Esophagus squamous epithelium (tissue), 5 donors: ENCODE data around the gene KIAA0319L. TPM values are rescaled to one million over a fixed set of nuclear protein-coding genes. Genes with fewer than 3 reads are reported as not detected.

Experiments
- DNase-seq: peaks from one replicate; lab custom pipeline; 2025; lab: John Stamatoyannopoulos, UW
- H3K27ac ChIP-seq, 4 donors: fragments of 200-600 bp; sonication (generic); one replicate each; pipeline ENCODE4 v1.5.1; 2016 to 2019; ENCODE audit warnings: mild to moderate bottlenecking in 1 of 4
- H3K27me3 ChIP-seq, 4 donors: fragments of 200-600 bp; sonication (generic); 1 replicate in 3 of 4; 2 replicates in 1 of 4; pipeline versions ENCODE4 v1.5.1 to v1.6.0; 2017 to 2021; ENCODE audit warnings: antibody characterized with exemption in 1 of 4
- H3K36me3 ChIP-seq, 3 donors: fragments of 200-600 bp; sonication (generic); one replicate each; pipeline ENCODE4 v1.5.1; 2016 to 2019
- H3K4me1 ChIP-seq, 3 donors: fragments of 200-600 bp; sonication (generic); one replicate each; pipeline ENCODE4 v1.5.1; 2017 to 2019
- H3K4me3 ChIP-seq, 4 donors: fragments of 200-600 bp; sonication (generic); 1 replicate in 3 of 4; 2 replicates in 1 of 4; pipeline ENCODE4 v1.5.1; 2016 to 2019; ENCODE audit warnings: mild to moderate bottlenecking in 2 of 4, moderate library complexity in 1 of 4
- H3K9me3 ChIP-seq, 3 donors: fragments of 200-600 bp; sonication (generic); one replicate each; pipeline ENCODE4 v1.5.1; 2016 to 2019
- POLR2A ChIP-seq, 4 donors: fragments of 450-650 bp; IDR thresholded peaks; one replicate each; pipeline ENCODE4 v1.6.1; 2017; ENCODE audit warnings: antibody characterized with exemption in 4 of 4, mild to moderate bottlenecking in 4 of 4, moderate library complexity in 3 of 4
- WGBS, 2 donors: methylation state at CpG; one replicate each; pipeline ENCODE4 v1.1.5; 2018; 5-methylcytosine and 5-hydroxymethylcytosine counted together
- intact Hi-C: fragments of 100-400 bp; cut with DNase I; formaldehyde crosslinking; loops from one replicate; pipeline ENCODE4 v1.15.0; 2022
- total RNA-seq, 4 donors: library from RNA; depleted of rRNA; stranded (reverse); fragments of >200 nt; gene quantifications; one replicate each; pipeline ENCODE4 v1.1.0, GENCODE V29; 2016
- TF ChIP-seq, protein P1 (sequence below), 6 experiments: fragments of 450-650 bp in 4 of 6; fragments of 200-600 bp in 2 of 6; sonication (generic) in 2 of 6; IDR thresholded peaks; one replicate each; pipeline ENCODE4 v1.5.1; 2016 to 2019; ENCODE audit warnings: antibody characterized with exemption in 6 of 6, mild to moderate bottlenecking in 4 of 6, moderate library complexity in 4 of 6
- donor health status: DM: yes; HTN: yes; CAD: no.

KIAA0319L gene
- total RNA-seq, 4 donors from 2014 or later, result 24.8 to 53.4 (median 28.4) TPM

GRCh38 chr1:35576061-35576765, 19.0 kb upstream of the KIAA0319L start:
- Histone ChIP-seq H3K4me1 (peaks cover 16 to 66% (median 19%) of the 10 kb centered on the region in 3 donors), H3K4me3 (peak overlapping the region in 2 of 4 donors; percentile 50 to 69), H3K27me3 (peaks cover 0 to 74% (median 2%) of the 10 kb centered on the region in 4 donors), H3K9me3 (no peaks in the 10 kb centered on the region), H3K27ac (no peak overlapping the region), H3K36me3 (no peaks in the 10 kb centered on the region)
- intact Hi-C loops, result loop anchor here (5.0 kb wide), 1 partner anchor 141 kb away; the partner anchor contains the start of gene C1orf216
- 60 to 73% methylated on average over 3 to 6 of the region's 10 CpGs for WGBS, 2 donors
- TF ChIP-seq POLR2A (IDR thresholded peaks at IDR 0.05), result no peak
- TF ChIP-seq, protein P1, sequence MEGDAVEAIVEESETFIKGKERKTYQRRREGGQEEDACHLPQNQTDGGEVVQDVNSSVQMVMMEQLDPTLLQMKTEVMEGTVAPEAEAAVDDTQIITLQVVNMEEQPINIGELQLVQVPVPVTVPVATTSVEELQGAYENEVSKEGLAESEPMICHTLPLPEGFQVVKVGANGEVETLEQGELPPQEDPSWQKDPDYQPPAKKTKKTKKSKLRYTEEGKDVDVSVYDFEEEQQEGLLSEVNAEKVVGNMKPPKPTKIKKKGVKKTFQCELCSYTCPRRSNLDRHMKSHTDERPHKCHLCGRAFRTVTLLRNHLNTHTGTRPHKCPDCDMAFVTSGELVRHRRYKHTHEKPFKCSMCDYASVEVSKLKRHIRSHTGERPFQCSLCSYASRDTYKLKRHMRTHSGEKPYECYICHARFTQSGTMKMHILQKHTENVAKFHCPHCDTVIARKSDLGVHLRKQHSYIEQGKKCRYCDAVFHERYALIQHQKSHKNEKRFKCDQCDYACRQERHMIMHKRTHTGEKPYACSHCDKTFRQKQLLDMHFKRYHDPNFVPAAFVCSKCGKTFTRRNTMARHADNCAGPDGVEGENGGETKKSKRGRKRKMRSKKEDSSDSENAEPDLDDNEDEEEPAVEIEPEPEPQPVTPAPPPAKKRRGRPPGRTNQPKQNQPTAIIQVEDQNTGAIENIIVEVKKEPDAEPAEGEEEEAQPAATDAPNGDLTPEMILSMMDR (IDR thresholded peaks at IDR 0.05), result no peak
- no peak for DNase-seq

DNA sequence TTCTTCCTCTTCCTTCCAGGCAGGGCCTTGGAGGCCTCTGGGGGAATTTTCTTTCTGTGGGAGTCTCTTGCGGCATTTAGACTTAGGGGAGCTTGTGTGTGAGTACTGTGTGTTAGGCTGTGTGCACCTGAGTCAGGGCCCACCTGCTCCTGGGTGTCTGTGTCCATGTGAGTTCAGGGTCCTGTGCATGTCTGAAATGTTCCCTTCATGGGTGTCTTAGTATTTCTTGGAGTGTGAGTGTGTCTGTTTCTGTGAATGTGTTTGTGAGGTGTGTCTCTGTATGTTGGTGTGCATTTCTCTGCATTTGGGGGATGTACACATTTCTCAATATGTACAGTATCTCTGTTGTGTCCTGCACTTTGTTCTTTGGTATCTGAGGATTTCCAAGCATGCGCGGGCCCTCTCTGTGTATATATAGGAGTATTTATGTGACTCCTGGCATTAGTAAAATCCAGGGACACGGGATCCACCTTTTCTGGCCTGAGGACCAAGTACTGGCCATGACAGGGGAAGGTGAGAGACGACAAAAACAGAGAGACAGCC, 18.3 kb upstream of the KIAA0319L start:
- Histone ChIP-seq H3K27ac (no peak overlapping the region), H3K9me3 (no peaks in the 10 kb centered on the region), H3K4me3 (no peak overlapping the region), H3K4me1 (peaks cover 16 to 66% (median 19%) of the 10 kb centered on the region in 3 donors), H3K36me3 (no peaks in the 10 kb centered on the region), H3K27me3 (peaks cover 0 to 81% (median 3%) of the 10 kb centered on the region in 4 donors)
- TF ChIP-seq POLR2A (IDR thresholded peaks at IDR 0.05), result no peak
- TF ChIP-seq, protein P1 (IDR thresholded peaks at IDR 0.05), result no peak
- whole genome bisulfite sequencing, 2 donors, result 60 to 79% methylated on average over 1 to 4 of the region's 5 CpGs
- intact Hi-C loops, result loop anchor here (5.0 kb wide), 1 partner anchor 142 kb away; the partner anchor contains the start of gene C1orf216
- no peak for DNase-seq

DNA sequence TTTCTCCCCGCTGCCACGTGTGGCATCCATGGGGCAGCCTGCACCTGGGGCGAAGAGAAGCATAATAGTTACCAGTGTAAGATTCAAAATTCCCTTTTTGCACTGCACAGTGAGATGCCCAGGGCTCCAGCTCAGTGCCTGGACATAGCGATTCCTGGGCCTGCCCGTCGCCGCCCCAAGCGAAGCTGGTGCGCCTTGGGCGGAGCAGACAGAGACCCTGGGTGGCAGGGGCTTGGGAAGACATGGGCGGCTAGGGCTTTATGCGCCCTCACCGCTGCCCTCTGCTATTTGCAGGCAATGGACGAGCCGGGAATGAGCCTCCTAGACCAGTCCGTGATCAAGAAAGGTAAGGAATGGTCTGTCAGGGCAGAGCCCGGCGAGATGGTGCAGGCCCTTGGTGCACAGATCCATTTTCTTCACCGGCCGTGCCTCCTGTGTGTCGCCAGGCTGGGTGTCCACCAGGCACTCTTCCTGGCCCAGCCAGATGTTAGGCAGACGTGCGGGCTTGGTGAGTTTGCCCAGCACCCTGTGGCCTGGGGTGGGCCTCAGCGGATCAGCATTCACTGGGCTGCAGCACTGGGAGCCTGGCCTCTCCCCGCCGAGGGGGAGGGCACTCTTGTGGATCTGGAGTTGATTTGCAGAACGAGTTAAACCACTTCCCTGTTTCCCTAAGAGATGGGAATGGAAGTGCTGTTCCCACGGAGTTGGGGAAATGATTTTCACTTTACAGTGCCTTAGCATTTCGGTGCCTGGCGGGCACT, 17.6 kb upstream of the KIAA0319L start:
- Histone ChIP-seq H3K36me3 (no peaks in the 10 kb centered on the region), H3K9me3 (no peaks in the 10 kb centered on the region), H3K4me1 (peaks cover 16 to 66% (median 19%) of the 10 kb centered on the region in 3 donors), H3K27ac (no peak overlapping the region), H3K4me3 (no peak overlapping the region), H3K27me3 (peaks cover 0 to 87% (median 3%) of the 10 kb centered on the region in 4 donors)
- no peak for TF ChIP-seq POLR2A (IDR thresholded peaks at IDR 0.05)
- TF ChIP-seq, protein P1 (IDR thresholded peaks at IDR 0.05), result no peak
- no peak for DNase-seq
- 50 to 64% methylated on average over 4 to 8 of the region's 30 CpGs for WGBS, 2 donors
- intact Hi-C loops, result loop anchor here (5.0 kb wide), 1 partner anchor 142 kb away; the partner anchor contains the start of gene C1orf216

DNA sequence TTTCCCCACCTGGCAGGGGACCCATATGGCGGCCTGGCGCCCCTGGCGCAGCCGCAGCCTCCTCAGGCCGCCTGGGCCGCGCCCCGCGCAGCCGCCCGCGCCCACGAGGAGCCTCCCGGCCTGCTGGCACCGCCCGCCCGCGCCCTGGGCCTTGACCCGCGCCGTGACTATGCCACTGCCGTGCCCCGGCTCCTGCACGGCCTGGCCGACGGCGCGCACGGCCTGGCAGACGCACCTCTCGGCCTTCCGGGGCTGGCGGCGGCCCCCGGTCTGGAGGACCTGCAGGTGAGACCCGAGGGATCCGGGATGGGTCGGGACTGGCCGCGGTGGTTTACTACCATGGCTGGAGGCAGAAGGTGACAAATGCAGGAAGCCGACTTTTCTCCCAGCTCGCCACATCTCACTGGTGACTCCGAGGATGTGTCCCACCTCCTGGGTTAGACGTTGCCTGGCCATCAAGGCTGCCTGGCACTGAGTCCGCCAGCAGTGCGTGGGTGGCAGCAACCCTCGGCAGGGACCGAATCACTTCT, 17.0 kb upstream of the KIAA0319L start:
- Histone ChIP-seq H3K4me3 (peak overlapping the region in 3 of 4 donors; percentile 26 to 70 (median 52)), H3K27me3 (peaks cover 0 to 93% (median 3%) of the 10 kb centered on the region in 4 donors), H3K27ac (no peak overlapping the region), H3K36me3 (no peaks in the 10 kb centered on the region), H3K4me1 (peaks cover 16 to 67% (median 19%) of the 10 kb centered on the region in 3 donors), H3K9me3 (no peaks in the 10 kb centered on the region)
- intact Hi-C loops, result no loop called here
- 65% methylated on average over 4 of the region's 48 CpGs; no CpG with 5 or more reads in 1 of the 2 donors for WGBS, 2 donors
- no peak for DNase-seq
- TF ChIP-seq POLR2A (IDR thresholded peaks at IDR 0.05), result no peak
- TF ChIP-seq, protein P1 (IDR thresholded peaks at IDR 0.05), result no peak
